GM21825 (cell line): ENCODE results near the gene PPP1R2C.

ENCODE experiments used
- ATAC-seq: cut with Tn5 transposase; IDR thresholded peaks from one replicate; pipeline ENCODE4 v1.9.1; 2021; ENCODE audit warnings: mild to moderate bottlenecking, moderate library complexity; ENCODE audit not compliant: unreplicated experiment

Gene PPP1R2C

GRCh38 chrX:42778096-42778495, at the start of gene PPP1R2C:
Gene PPP1R2C (minus strand): TSS chrX:42778163. CDS start chrX:42778079, 84 bp downstream.
- no peak for ATAC-seq

DNA sequence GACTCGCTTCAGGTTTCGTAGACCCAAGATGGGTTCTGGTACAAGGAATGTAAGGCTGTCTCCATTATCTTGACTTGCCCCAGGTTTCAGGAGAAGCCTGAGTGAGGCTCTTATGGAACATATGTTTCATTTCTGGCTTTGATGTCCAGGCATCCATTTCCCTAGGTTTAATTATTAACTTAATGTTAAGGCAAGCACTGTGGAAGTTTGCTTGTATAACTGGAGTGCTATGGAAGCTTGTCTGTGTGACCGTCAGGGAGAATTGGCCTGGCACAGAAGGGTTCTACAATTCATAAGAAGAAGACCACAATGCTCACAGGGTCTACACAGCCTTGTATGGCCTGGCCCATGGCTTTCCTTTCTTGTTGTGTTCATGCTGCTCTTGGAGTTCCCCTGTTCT, 47.2 kb upstream of the PPP1R2C start:
- no peak for ATAC-seq

DNA sequence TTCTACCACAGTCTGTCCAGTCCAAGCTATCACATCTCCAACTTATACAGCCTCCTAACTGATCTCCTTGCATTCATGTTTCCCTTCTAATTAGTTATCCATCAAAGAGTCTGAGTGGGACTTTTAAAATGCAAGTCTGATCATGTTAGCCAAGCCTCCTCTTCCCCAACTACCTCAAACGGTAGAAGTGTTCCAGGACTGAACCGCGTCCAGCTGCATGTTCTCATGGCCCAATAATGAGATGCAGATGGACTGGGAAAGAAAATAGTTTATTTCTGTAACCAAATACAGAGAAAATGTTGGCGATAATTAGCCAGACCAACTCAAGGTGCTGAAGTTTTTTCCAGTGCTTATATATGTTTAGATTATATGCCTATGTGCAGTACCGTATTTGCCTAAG, 46.6 kb upstream of the PPP1R2C start:
- no peak for ATAC-seq

DNA sequence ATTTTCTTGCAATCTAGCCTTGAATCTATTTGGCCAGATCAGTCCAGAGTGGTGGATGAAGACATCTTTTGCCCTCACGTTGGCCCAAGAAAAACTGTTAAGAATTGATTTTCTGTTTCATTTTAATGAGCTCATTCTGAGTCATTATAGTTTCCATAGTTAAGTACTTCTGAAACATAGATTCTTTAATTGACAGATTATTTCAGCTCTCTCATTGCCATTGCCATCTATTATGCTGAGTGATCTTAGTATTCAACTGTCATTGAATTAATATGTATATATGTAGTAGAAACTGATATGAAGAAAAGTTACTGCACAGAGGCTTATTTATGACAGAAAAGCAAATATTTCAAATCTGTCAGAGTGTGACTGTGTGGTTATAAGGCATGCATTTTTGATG, 45.5 kb upstream of the PPP1R2C start:
- no peak for ATAC-seq

DNA sequence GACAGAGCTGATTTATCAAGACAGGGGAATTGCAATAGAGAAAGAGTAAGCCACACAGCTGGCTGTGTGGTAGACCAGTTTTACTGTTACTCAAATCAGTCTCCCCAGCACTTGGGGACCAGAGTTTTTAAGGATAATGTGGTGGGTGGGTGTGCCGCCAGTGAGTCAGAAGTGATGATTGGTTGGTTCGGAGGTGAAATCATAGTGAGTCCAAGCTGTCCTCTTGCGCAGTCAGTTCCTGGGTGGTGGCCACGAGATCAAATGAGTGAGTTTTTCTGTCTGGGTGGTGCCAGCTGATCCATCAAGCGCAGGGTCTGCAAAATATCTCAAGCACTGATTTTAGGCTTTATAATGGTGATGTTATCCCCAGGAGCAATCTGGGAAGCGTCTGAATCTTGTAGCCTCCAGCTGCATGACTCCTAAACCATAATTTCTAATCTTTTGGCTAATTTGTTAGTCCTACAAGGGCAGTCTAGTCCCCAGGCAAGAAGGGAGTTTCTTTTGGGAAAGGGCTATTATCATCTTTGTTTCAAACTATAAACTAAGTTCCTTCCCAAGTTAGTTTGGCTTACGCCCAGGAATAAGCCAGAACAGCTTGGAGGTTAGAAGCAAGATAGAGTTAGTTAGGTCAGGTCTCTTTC, 44.0 kb upstream of the PPP1R2C start:
- ATAC-seq: no peak

DNA sequence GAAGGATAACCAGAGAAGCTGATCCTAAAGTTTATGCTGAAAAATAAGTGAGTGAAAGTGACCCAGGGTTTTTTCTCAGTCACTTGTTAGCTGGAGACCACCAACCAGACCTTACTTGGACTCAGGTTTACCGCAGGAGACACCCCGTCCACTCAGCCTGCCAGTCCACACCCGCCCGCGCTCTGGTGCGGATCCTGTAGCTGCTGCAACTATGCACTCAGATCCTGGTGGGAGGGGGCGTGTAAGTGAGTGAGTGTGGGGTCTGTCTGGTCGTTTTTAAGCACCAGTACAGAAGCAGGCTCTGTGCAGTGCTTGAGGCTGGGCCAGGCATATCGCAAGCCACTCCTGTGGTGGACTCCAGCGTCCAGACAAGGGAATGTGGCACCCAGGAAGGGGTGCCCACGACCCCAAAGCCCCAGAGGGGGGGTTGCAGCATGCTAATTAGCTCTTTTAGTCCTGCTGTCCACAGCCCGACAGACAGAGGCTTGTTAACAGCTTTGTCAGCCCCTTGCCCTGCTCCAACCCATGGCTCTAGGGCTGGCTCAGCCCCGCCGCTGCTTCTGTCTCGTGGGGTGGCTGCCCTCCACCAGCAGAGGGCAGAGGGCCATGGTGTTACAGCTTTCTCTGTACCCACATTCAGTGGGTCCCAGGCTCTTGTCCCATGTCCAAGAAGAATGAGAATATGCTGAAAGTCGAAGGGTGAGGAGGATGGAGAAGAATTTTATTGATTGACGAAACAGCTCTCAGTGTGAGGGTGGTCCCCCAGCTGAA, 40.4 kb upstream of the PPP1R2C start:
- ATAC-seq: no peak

DNA sequence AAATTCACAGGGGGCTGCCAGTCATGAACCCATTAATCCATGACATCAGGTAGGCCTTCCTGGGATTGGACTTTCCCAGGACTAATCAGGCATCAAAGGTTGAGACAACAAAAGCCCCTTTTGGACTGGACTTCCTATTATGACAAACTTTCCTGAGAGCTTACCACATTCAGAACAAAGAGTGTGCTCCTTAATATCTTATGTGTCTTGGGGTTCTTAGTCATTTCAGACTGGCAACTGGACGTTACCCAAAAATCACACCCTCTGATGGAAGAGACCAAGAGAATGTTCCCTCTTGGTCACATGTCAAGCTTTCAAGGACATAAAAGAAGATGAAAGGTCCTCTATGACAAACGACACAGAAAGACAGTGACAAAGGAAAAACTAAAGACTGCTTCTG, 31.6 kb upstream of the PPP1R2C start:
- no peak for ATAC-seq

DNA sequence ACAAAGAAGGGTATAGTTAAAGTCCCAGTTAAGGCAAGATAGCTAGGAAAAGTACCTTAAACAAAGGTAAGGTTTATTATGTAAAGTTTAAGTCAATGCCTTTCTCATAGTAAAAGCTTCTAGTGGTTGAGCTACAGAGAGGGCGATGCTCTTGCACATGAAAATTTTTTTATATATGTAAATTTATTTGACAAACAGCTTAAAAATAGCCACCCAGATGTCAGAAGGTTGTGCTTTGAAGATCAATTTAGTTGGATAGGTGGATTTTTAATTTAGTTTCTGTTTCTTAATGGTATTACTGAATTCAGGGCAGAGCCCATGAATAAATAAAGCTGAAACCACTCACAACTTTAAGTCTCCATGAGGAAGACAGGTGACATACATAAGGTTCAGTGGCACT, 29.4 kb upstream of the PPP1R2C start:
- no peak for ATAC-seq

DNA sequence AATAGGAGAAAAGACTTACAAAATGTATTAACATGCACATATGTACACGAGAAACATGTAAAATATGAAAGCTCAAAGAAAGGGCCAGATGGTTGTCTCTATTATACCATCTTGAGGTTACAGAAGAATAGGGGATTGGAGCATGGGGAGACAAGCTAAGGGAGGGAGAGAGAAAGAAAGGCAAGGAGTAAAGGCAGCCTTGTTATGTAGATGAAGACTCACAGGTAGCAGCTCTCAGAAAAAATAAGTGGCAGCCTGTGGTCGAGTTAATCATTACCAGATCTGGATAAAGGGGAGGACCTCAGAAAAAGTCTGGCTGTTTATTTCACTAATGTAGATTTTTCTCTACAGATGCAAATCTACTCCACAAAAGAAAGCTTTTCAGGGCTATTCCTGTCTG, 26.6 kb upstream of the PPP1R2C start:
- no peak for ATAC-seq

DNA sequence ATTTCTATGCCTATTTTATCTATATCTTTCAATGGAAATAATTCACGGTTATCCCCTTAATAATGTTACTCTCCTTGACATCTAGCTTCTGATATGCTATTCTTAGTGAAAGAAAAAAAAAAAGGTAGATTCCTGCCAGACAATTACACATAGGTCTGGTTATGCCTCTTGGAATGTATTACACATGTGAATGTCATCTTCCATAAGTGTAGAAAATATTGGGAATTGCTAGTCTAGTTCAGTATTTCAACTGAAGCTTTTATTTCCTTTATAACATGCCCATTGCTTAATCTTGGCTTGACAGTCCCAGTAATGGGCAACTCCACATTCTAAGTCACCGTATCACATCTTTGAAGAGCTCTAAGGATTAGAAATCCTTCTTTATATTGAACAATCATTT, 25.4 kb upstream of the PPP1R2C start:
- ATAC-seq: no peak

DNA sequence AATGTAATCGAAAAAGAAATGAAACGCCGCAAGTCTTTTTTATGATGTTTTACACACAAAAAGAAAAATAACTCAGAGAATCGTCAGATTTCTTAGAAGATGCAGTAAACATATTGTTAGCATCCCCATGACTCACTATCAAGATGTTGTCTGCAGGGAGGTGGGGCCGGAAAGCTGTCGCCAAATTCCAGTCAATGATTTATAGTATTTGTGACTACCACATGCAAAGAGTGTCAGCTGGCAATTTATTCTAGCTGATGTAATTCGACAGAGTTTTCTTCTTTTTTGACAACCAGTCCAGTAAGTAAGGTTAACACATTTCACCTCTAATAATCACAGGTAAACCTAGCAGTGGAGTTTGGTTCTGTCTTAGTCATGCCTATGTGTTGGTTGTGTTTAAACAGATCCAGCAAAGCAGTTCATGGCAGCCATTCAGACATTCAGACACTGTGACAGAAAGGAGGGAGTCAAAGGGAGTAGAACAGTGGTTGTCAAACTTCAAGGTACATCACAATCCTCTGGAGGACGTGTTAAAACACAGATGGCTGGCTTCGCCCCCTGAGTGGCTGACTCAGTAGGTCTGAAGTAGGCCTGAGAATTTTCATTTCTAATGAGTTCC, 19.8 kb upstream of the PPP1R2C start:
- no peak for ATAC-seq

GRCh38 chrX:42783451-42783850, 5.5 kb upstream of the PPP1R2C start:
- ATAC-seq: no peak

GRCh38 chrX:42776195-42776594, 1.8 kb downstream of the PPP1R2C start:
- ATAC-seq: no peak

- no peak for ATAC-seq
Observed at GRCh38 chrX:42772874-42773273, 5.1 kb downstream of the PPP1R2C start.

- no peak for ATAC-seq
Observed at GRCh38 chrX:42771506-42772335, 6.2 kb downstream of the PPP1R2C start.

- no peak for ATAC-seq
Observed at GRCh38 chrX:42770566-42770965, 7.4 kb downstream of the PPP1R2C start.

GRCh38 chrX:42759881-42760280, 18.1 kb downstream of the PPP1R2C start:
- no peak for ATAC-seq

GRCh38 chrX:42755815-42756214, 22.1 kb downstream of the PPP1R2C start:
- no peak for ATAC-seq

DNA sequence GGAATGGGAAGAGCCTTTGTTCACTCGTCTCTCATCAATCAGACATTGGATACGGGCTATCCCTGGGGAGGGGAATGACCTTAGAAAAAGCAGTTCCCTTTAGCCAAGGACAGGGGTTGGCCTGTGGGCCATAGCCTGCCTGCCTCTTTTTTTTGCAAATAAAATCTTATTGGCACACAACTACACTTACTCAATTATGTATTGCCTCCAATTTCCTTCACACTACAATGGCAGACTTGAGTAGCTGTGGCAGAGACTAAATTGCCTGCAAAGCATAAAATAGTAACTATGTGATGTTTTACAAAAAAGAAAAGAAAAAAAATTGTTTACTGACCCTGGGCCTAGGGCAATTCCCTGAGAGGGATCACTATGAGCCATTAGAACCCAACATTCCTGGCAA, 23.4 kb downstream of the PPP1R2C start:
- ATAC-seq: no peak

GRCh38 chrX:42754115-42754514, 23.8 kb downstream of the PPP1R2C start:
- ATAC-seq: no peak

GRCh38 chrX:42752730-42753129, 25.2 kb downstream of the PPP1R2C start:
- ATAC-seq: no peak
